Measurements from ENCODE around the gene RABGEF1.
"Not testable (repeated sequence)": the region's sequence is repeated elsewhere in the genome, so short reads cannot be mapped to it uniquely, and the experiment has no call there.

Gene RABGEF1

GRCh38 chr7:66790196-66790595 lies 49.7 kb downstream of the RABGEF1 start:
- Mint-ChIP-seq H3K27ac (no peak overlapping the region), H3K36me3 (ENCODE audit: low read depth) (peaks cover 73% of the 10 kb centered on the region), H3K4me1 (no peaks in the 10 kb centered on the region), H3K9me3 (no peaks in the 10 kb centered on the region), H3K27me3 (ENCODE audit: low read depth, poor library complexity) (no peaks in the 10 kb centered on the region), H3K4me3 (no peak overlapping the region)
- no peak for TF ChIP-seq CTCF (IDR thresholded peaks at IDR 0.05)
- DNase-seq = no peak

- no peaks in the 10 kb centered on the region for H3K27me3 Mint-ChIP-seq (ENCODE audit: low read depth, poor library complexity)
- H3K36me3 Mint-ChIP-seq (ENCODE audit: low read depth) = peaks cover 73% of the 10 kb centered on the region
- no peaks in the 10 kb centered on the region for H3K9me3 Mint-ChIP-seq
- H3K4me3 Mint-ChIP-seq = no peak overlapping the region
- no peak for DNase-seq
- H3K4me1 Mint-ChIP-seq = no peaks in the 10 kb centered on the region
- no peak for TF ChIP-seq CTCF (IDR thresholded peaks at IDR 0.05)
- H3K27ac Mint-ChIP-seq = no peak overlapping the region
Measured at GRCh38 chr7:66790725-66791124, 50.2 kb downstream of the RABGEF1 start.

- Mint-ChIP-seq H3K27ac (no peak overlapping the region), H3K4me3 (no peak overlapping the region), H3K27me3 (ENCODE audit: low read depth, poor library complexity) (no peaks in the 10 kb centered on the region), H3K9me3 (no peaks in the 10 kb centered on the region), H3K36me3 (ENCODE audit: low read depth) (peaks cover 75% of the 10 kb centered on the region), H3K4me1 (no peaks in the 10 kb centered on the region)
- no peak for DNase-seq
- no peak for TF ChIP-seq CTCF (IDR thresholded peaks at IDR 0.05)
Measured at GRCh38 chr7:66800591-66800990, 60.1 kb downstream of the RABGEF1 start.

- H3K4me3 Mint-ChIP-seq = no peak overlapping the region
- H3K27ac Mint-ChIP-seq = no peak overlapping the region
- TF ChIP-seq CTCF (IDR thresholded peaks at IDR 0.05) = no peak
- no peaks in the 10 kb centered on the region for H3K27me3 Mint-ChIP-seq (ENCODE audit: low read depth, poor library complexity)
- no peak for DNase-seq
- H3K9me3 Mint-ChIP-seq = no peaks in the 10 kb centered on the region
- peaks cover 70% of the 10 kb centered on the region for H3K36me3 Mint-ChIP-seq (ENCODE audit: low read depth)
- H3K4me1 Mint-ChIP-seq = no peaks in the 10 kb centered on the region
Measured at GRCh38 chr7:66804001-66804400, 63.5 kb downstream of the RABGEF1 start.

- Mint-ChIP-seq H3K4me3 (no peak overlapping the region), H3K36me3 (ENCODE audit: low read depth) (peaks cover 59% of the 10 kb centered on the region), H3K9me3 (no peaks in the 10 kb centered on the region), H3K27me3 (ENCODE audit: low read depth, poor library complexity) (no peaks in the 10 kb centered on the region), H3K27ac (peak overlapping the region; percentile 10), H3K4me1 (no peaks in the 10 kb centered on the region)
- TF ChIP-seq CTCF (IDR thresholded peaks at IDR 0.05) = no peak
- no peak for DNase-seq
Measured at GRCh38 chr7:66807736-66808135, 67.2 kb downstream of the RABGEF1 start.

GRCh38 chr7:66810716-66811115 lies 70.2 kb downstream of the RABGEF1 start:
- no peaks in the 10 kb centered on the region for H3K4me1 Mint-ChIP-seq
- peak overlapping the region; percentile 53 for H3K27ac Mint-ChIP-seq
- peaks cover 56% of the 10 kb centered on the region for H3K36me3 Mint-ChIP-seq (ENCODE audit: low read depth)
- TF ChIP-seq CTCF (IDR thresholded peaks at IDR 0.05) = no peak
- H3K4me3 Mint-ChIP-seq = no peak overlapping the region
- no peaks in the 10 kb centered on the region for H3K27me3 Mint-ChIP-seq (ENCODE audit: low read depth, poor library complexity)
- DNase-seq = no peak
- H3K9me3 Mint-ChIP-seq = no peaks in the 10 kb centered on the region

- H3K4me1 Mint-ChIP-seq; DNase-seq; H3K27me3 Mint-ChIP-seq (ENCODE audit: low read depth, poor library complexity); H3K27ac Mint-ChIP-seq; H3K4me3 Mint-ChIP-seq; H3K9me3 Mint-ChIP-seq: not testable (repeated sequence)
- peaks cover 32% of the 10 kb centered on the region for H3K36me3 Mint-ChIP-seq (ENCODE audit: low read depth)
Measured at GRCh38 chr7:66815186-66815875, 74.8 kb downstream of the RABGEF1 start.

Measured in nephron progenitor cell (in vitro differentiated cells).